ENCODE results near the gene RAET1G.
"Not testable (repeated sequence)": the region's sequence is repeated elsewhere in the genome, so short reads cannot be mapped to it uniquely, and the experiment has no call there.

Gene RAET1G

GRCh38 chr6:149939909-149940671 lies 17.2 kb upstream of the RAET1G start:
- no peak overlapping the region for H3K4me3 ChIP-seq (ENCODE audit: low read length)
- H3K9me3 ChIP-seq (replicated peaks; ENCODE audit: low read length) = no peaks in the 10 kb centered on the region
- H3K9ac ChIP-seq (ENCODE audit: low read depth, low read length) = no peak overlapping the region
- no peak overlapping the region for H3K4me2 ChIP-seq (ENCODE audit: low read length)
- H3K4me1 ChIP-seq (ENCODE audit: control insufficient read depth, insufficient read depth, low read length) = peaks cover 9% of the 10 kb centered on the region
- H3K36me3 ChIP-seq (ENCODE audit: insufficient read depth, low read length) = no peaks in the 10 kb centered on the region
- peaks cover 41% of the 10 kb centered on the region for H3K27me3 ChIP-seq (ENCODE audit: control insufficient read depth, insufficient read depth, low read length)

DNA sequence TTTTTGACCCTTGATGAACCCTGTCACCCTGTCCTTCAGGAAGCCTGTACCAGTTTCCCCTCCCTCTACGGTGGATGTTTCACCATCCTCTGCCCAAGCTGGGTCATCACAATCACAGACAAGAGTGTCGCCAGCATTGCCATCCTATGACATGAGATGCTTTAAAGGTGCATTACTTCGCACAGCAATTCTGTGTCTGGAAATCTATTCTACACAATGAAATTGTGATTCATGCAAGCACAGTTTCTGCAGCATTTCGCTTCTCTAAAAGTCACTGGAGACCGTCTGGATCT lies 16.4 kb upstream of the RAET1G start:
- Histone ChIP-seq H3K36me3 (ENCODE audit: insufficient read depth, low read length) (no peaks in the 10 kb centered on the region), H3K4me2 (ENCODE audit: low read length) (peak overlapping the region; percentile 97), H3K9ac (ENCODE audit: low read depth, low read length) (no peak overlapping the region), H3K4me1 (ENCODE audit: control insufficient read depth, insufficient read depth, low read length) (peaks cover 9% of the 10 kb centered on the region), H3K27me3 (ENCODE audit: control insufficient read depth, insufficient read depth, low read length) (peaks cover 48% of the 10 kb centered on the region), H3K9me3 (replicated peaks; ENCODE audit: low read length) (no peaks in the 10 kb centered on the region), H3K4me3 (ENCODE audit: low read length) (peak overlapping the region; percentile 76)

GRCh38 chr6:149938571-149939355 lies 15.8 kb upstream of the RAET1G start:
- Histone ChIP-seq H3K4me2 (ENCODE audit: low read length) (peak overlapping the region; percentile 97), H3K27me3 (ENCODE audit: control insufficient read depth, insufficient read depth, low read length) (peaks cover 48% of the 10 kb centered on the region), H3K9ac (ENCODE audit: low read depth, low read length) (peak overlapping the region; percentile 62), H3K4me1 (ENCODE audit: control insufficient read depth, insufficient read depth, low read length) (peaks cover 9% of the 10 kb centered on the region), H3K36me3 (ENCODE audit: insufficient read depth, low read length) (no peaks in the 10 kb centered on the region), H3K4me3 (ENCODE audit: low read length) (peak overlapping the region; percentile 76), H3K9me3 (replicated peaks; ENCODE audit: low read length) (no peaks in the 10 kb centered on the region)

GRCh38 chr6:149938013-149938570 lies 15.2 kb upstream of the RAET1G start:
- not testable (repeated sequence) for H3K36me3 ChIP-seq (ENCODE audit: insufficient read depth, low read length); H3K9me3 ChIP-seq (replicated peaks; ENCODE audit: low read length); H3K4me1 ChIP-seq (ENCODE audit: control insufficient read depth, insufficient read depth, low read length)
- Histone ChIP-seq H3K4me2 (ENCODE audit: low read length) (peak overlapping the region; percentile 97), H3K27me3 (ENCODE audit: control insufficient read depth, insufficient read depth, low read length) (peaks cover 53% of the 10 kb centered on the region), H3K9ac (ENCODE audit: low read depth, low read length) (peak overlapping the region; percentile 62), H3K4me3 (ENCODE audit: low read length) (peak overlapping the region; percentile 76)

DNA sequence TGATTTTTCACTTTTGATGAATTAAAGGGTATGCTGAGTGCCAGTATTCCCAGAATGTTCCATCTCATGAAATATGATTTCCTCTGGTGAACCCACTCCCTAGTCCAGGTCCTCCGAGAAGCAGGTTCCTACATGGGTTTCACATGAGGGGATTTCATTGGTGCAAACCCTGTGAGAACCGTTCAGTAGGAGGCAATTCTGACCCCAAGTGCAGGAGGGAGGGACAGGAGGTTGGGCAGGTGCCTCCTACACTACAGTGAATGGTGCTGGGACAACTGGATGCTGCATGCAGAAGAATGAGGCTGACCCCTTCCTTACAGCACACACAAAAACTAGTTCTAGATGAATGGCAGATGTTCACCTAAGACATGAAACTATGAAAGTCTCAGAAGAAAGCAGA lies 13.8 kb upstream of the RAET1G start:
- Histone ChIP-seq H3K36me3 (ENCODE audit: insufficient read depth, low read length) (no peaks in the 10 kb centered on the region), H3K4me3 (ENCODE audit: low read length) (no peak overlapping the region), H3K4me1 (ENCODE audit: control insufficient read depth, insufficient read depth, low read length) (peaks cover 5% of the 10 kb centered on the region), H3K9me3 (replicated peaks; ENCODE audit: low read length) (no peaks in the 10 kb centered on the region), H3K9ac (ENCODE audit: low read depth, low read length) (no peak overlapping the region), H3K27me3 (ENCODE audit: control insufficient read depth, insufficient read depth, low read length) (peaks cover 56% of the 10 kb centered on the region), H3K4me2 (ENCODE audit: low read length) (no peak overlapping the region)

DNA sequence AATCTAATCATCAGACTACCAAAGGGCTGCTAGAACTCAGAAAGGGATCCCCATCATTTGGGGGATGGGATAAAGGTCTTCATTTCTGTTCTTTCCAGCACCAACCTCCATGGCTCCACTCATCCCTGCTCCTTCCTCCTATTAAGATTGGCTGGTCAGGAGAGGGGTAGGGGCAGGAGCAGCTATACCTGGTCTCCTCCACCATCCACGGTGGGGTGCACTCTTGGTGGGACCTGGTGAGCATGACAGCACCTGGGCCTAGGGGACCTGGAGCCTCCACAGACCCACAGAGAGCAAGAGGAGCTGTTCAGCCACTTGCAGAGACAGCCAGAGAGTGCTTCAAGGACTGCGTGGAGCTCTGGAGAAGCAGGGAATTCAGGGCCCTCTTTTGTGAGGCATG lies 12.7 kb upstream of the RAET1G start:
- H3K4me1 ChIP-seq (ENCODE audit: control insufficient read depth, insufficient read depth, low read length) = peaks cover 5% of the 10 kb centered on the region
- H3K9me3 ChIP-seq (replicated peaks; ENCODE audit: low read length) = no peaks in the 10 kb centered on the region
- no peak overlapping the region for H3K4me2 ChIP-seq (ENCODE audit: low read length)
- H3K4me3 ChIP-seq (ENCODE audit: low read length) = no peak overlapping the region
- peaks cover 64% of the 10 kb centered on the region for H3K27me3 ChIP-seq (ENCODE audit: control insufficient read depth, insufficient read depth, low read length)
- H3K9ac ChIP-seq (ENCODE audit: low read depth, low read length) = no peak overlapping the region
- no peaks in the 10 kb centered on the region for H3K36me3 ChIP-seq (ENCODE audit: insufficient read depth, low read length)

- H3K9me3 ChIP-seq (replicated peaks; ENCODE audit: low read length) = no peaks in the 10 kb centered on the region
- H3K9ac ChIP-seq (ENCODE audit: low read depth, low read length) = no peak overlapping the region
- H3K4me2 ChIP-seq (ENCODE audit: low read length) = no peak overlapping the region
- H3K27me3 ChIP-seq (ENCODE audit: control insufficient read depth, insufficient read depth, low read length) = peaks cover 66% of the 10 kb centered on the region
- H3K4me1 ChIP-seq (ENCODE audit: control insufficient read depth, insufficient read depth, low read length) = peaks cover 5% of the 10 kb centered on the region
- no peaks in the 10 kb centered on the region for H3K36me3 ChIP-seq (ENCODE audit: insufficient read depth, low read length)
- H3K4me3 ChIP-seq (ENCODE audit: low read length) = no peak overlapping the region
Measured at GRCh38 chr6:149935246-149935645, 12.3 kb upstream of the RAET1G start.

DNA sequence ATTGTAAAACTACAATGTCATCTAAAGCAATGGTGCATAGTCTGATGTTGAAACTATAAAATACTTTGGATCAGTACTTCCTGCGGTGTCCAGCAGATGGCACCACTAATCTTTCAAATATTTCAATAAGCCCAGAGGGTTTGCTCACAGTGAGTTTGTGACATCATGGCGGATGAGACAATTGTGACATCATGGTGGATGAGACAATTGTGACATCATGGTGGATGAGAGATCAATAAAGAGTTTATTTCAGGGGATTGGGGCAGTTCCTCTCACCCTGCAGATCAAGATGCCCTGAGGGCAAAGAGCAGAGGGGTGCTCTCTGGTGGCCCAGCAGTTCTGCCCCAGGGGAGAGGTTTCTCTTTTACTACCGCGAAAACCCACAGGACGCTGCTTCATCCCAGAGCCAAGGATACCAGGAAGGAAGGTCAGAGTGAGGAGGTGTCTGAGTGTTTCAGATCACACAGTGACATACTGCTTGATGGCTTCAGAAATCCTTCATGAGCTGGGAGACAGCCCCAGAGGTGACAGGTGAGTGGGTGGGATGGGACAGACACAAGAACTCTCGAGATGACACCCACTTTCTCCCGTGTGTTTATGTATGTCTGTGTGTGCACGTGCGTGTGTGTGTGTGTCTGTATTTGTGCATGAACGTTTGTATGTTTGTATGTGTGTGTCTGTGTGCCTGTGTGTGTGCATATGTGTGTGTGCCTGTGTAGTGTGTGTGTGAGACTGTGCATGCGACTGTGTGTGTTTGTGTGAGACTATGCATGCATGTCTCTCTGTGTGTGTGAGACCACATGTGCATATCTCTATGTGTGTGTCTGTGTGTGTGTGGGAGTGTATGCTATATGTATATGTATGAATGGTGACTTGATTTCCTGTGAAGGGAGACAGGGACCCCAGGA lies 11.6 kb upstream of the RAET1G start:
- H3K4me3 ChIP-seq (ENCODE audit: low read length) = no peak overlapping the region
- no peak overlapping the region for H3K4me2 ChIP-seq (ENCODE audit: low read length)
- peaks cover 72% of the 10 kb centered on the region for H3K27me3 ChIP-seq (ENCODE audit: control insufficient read depth, insufficient read depth, low read length)
- H3K4me1 ChIP-seq (ENCODE audit: control insufficient read depth, insufficient read depth, low read length) = peaks cover 5% of the 10 kb centered on the region
- no peaks in the 10 kb centered on the region for H3K9me3 ChIP-seq (replicated peaks; ENCODE audit: low read length)
- H3K36me3 ChIP-seq (ENCODE audit: insufficient read depth, low read length) = no peaks in the 10 kb centered on the region
- H3K9ac ChIP-seq (ENCODE audit: low read depth, low read length) = no peak overlapping the region

DNA sequence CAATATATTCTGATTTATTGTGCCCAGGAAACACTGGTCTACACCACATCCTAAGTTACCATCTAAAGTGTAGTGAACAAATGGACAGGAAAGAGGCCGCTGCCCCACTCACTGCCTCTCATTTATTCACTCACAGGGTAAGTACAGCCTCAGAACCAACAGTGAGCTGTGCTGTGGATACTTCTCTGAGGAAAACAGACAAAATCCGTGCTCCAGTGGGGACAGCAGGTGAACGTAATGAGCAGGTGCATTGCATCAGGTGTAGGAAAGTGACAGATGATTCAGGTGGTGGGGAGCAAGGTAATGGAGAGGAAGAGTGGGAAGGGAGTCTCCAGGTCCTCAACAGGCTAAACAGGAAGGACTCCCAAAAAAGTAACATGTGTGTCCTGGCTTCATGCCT lies 10.5 kb upstream of the RAET1G start:
- Histone ChIP-seq H3K9me3 (replicated peaks; ENCODE audit: low read length) (no peaks in the 10 kb centered on the region), H3K4me2 (ENCODE audit: low read length) (no peak overlapping the region), H3K4me1 (ENCODE audit: control insufficient read depth, insufficient read depth, low read length) (peaks cover 3% of the 10 kb centered on the region), H3K9ac (ENCODE audit: low read depth, low read length) (no peak overlapping the region), H3K27me3 (ENCODE audit: control insufficient read depth, insufficient read depth, low read length) (peaks cover 69% of the 10 kb centered on the region), H3K4me3 (ENCODE audit: low read length) (no peak overlapping the region), H3K36me3 (ENCODE audit: insufficient read depth, low read length) (no peaks in the 10 kb centered on the region)

DNA sequence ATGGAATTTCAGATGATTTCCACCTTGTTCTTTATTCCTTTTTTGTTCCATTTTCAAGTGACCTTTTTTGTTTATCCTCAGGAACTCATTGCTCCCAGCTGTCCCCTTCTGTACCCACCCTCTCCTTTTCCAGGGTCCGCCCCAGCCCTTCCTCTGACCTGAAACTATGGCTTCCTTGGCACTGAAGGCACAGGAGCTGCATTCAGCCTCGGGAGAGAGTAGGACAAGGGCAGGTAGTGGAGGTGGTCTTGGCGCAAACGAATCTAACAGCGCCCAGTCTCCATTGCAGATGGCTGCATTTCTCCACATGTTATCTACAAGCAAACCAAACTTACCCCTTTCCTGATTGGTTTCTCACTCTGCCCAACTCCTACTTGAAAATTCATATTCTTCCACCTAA lies 10.1 kb upstream of the RAET1G start:
- no peaks in the 10 kb centered on the region for H3K4me1 ChIP-seq (ENCODE audit: control insufficient read depth, insufficient read depth, low read length)
- peaks cover 65% of the 10 kb centered on the region for H3K27me3 ChIP-seq (ENCODE audit: control insufficient read depth, insufficient read depth, low read length)
- H3K36me3 ChIP-seq (ENCODE audit: insufficient read depth, low read length) = no peaks in the 10 kb centered on the region
- no peak overlapping the region for H3K4me2 ChIP-seq (ENCODE audit: low read length)
- no peak overlapping the region for H3K9ac ChIP-seq (ENCODE audit: low read depth, low read length)
- H3K9me3 ChIP-seq (replicated peaks; ENCODE audit: low read length) = no peaks in the 10 kb centered on the region
- H3K4me3 ChIP-seq (ENCODE audit: low read length) = no peak overlapping the region

- Histone ChIP-seq H3K9me3 (replicated peaks; ENCODE audit: low read length) (no peaks in the 10 kb centered on the region), H3K4me2 (ENCODE audit: low read length) (no peak overlapping the region), H3K4me1 (ENCODE audit: control insufficient read depth, insufficient read depth, low read length) (no peaks in the 10 kb centered on the region), H3K4me3 (ENCODE audit: low read length) (no peak overlapping the region), H3K36me3 (ENCODE audit: insufficient read depth, low read length) (no peaks in the 10 kb centered on the region), H3K27me3 (ENCODE audit: control insufficient read depth, insufficient read depth, low read length) (peaks cover 55% of the 10 kb centered on the region), H3K9ac (ENCODE audit: low read depth, low read length) (no peak overlapping the region)
Measured at GRCh38 chr6:149931501-149931900, 8.6 kb upstream of the RAET1G start.

Data from skeletal muscle satellite cell (primary cell).